Muscle layer of duodenum (tissue), 2 donors: ENCODE results near the gene ZNF783.
"Not testable (repeated sequence)": the region's sequence is repeated elsewhere in the genome, so short reads cannot be mapped to it uniquely, and the experiment has no call there.

ENCODE experiments used
- H3K27ac ChIP-seq: one replicate; pipeline ENCODE4 v1.7.0; 2013; ENCODE audit warnings: mild to moderate bottlenecking, low read length
- H3K27me3 ChIP-seq: one replicate; pipeline ENCODE4 v1.7.0; 2013; ENCODE audit warnings: low read depth, mild to moderate bottlenecking, control low read depth, low read length
- H3K36me3 ChIP-seq, 2 donors: one replicate each; pipeline ENCODE4 v1.7.0; 2013; ENCODE audit warnings: low read length in 2 of 2, control low read depth in 1 of 2, mild to moderate bottlenecking in 1 of 2; ENCODE audit not compliant: insufficient read depth in 2 of 2, control insufficient read depth in 1 of 2
- H3K4me1 ChIP-seq, 2 donors: one replicate each; pipeline ENCODE4 v1.7.0; 2013; ENCODE audit warnings: low read length in 2 of 2, mild to moderate bottlenecking in 2 of 2, control low read depth in 1 of 2, moderate library complexity in 1 of 2; ENCODE audit not compliant: insufficient read depth in 2 of 2, control insufficient read depth in 1 of 2
- H3K4me3 ChIP-seq, 2 donors: one replicate each; pipeline ENCODE4 v1.7.0; 2013; ENCODE audit warnings: low read length in 2 of 2, low read depth in 1 of 2, mild to moderate bottlenecking in 1 of 2
- H3K9me3 ChIP-seq, 2 donors: one replicate each; pipeline ENCODE4 v1.7.0; 2013; ENCODE audit warnings: low read length in 2 of 2, control low read depth in 1 of 2, mild to moderate bottlenecking in 1 of 2; ENCODE audit not compliant: control insufficient read depth in 1 of 2
- donor health status: healthy.

The ZNF783 gene

GRCh38 chr7:149307775-149308501 lies 45.9 kb downstream of the ZNF783 start:
- Histone ChIP-seq H3K4me1 (no peaks in the 10 kb centered on the region), H3K9me3 (no peaks in the 10 kb centered on the region), H3K36me3 (no peaks in the 10 kb centered on the region), H3K27me3 (no peaks in the 10 kb centered on the region), H3K27ac (no peak overlapping the region), H3K4me3 (no peak overlapping the region)

DNA sequence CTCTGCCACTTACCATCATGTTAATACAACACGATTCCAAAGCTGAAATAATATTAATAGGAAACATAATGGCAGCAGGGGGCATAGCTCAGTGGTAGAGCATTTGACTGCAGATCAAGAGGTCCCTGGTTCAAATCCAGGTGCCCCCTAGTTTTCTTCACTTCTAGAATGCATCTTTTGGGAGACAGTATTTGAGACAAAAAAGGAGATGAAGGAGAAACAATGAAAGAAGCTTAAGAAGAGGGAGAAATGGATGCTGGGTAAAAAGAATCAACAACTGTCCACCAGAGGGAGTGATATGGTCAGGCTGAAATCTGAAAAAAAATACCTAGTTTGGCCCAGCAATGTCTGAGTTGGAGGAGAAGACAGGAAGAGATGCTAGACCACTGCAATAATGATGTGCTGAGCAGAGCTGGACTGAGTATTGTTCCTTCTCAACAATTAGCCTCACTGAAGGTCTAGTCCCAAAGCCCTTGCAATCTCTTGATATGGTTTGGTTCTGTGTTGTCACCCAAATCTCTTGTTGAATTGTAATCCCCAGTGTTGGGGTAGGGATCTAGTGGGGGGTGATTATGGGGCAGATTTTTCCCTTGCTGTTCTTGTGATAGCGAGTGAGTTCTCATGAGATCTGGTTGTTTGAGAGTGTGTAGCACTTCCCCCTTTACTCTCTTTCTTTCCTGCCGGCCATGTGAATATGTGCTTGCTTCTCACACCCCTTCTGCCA lies 48.3 kb downstream of the ZNF783 start:
- Histone ChIP-seq H3K4me1 (no peaks in the 10 kb centered on the region), H3K27ac (no peak overlapping the region), H3K27me3 (no peaks in the 10 kb centered on the region), H3K36me3 (no peaks in the 10 kb centered on the region), H3K4me3 (no peak overlapping the region), H3K9me3 (no peaks in the 10 kb centered on the region)

DNA sequence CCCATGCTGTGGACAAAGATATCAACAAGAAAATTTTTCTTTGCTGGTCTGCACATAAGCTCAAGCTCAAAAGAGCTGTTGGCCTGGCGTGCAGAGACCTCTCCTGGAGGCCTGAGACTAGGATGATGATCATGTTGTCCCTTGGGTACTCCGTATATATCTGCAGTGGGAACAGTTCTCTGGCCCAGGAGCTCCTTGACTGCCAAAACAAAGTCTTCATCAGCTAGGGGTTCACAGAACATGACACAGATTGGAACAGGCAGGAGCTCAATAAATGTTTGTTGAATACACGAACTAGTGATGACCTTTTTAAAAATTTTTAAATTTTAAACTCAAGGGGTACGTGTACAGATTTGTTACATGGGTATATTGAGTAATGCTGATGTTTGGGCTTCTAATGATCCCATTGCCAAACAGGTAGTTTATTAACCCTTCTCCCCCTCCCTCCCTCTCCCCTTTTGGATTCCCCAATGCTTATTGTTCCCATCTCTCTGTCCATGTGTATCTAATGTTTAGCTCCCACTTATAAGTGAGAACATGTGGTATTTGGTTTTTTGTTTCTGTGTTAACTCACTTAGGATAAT lies 49.1 kb downstream of the ZNF783 start:
- no peaks in the 10 kb centered on the region for H3K4me1 ChIP-seq
- H3K27ac ChIP-seq, result no peak overlapping the region
- H3K36me3 ChIP-seq, result no peaks in the 10 kb centered on the region
- no peaks in the 10 kb centered on the region for H3K9me3 ChIP-seq
- no peaks in the 10 kb centered on the region for H3K27me3 ChIP-seq
- no peak overlapping the region for H3K4me3 ChIP-seq

DNA sequence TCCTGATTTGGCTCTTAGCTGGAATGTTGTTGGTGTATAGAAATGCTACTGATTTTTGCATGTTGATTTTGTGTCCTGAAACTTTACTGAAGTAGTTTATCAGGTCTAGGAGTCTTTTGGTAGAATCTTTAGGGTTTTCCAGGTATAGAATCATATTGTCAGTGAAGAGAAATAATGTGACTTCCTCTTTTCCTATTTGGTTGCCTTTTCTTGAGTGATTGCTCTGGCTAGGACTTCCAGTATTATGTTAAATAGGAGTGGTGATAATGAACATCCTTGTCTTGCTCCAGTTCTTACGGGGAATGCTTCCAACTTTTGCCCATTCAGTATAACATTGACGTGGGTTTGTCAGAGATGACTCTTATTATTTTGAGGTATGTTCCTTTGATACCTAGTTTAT lies 52.0 kb downstream of the ZNF783 start:
- H3K27me3 ChIP-seq, result no peaks in the 10 kb centered on the region
- H3K9me3 ChIP-seq, result no peaks in the 10 kb centered on the region
- H3K4me3 ChIP-seq, result no peak overlapping the region
- H3K27ac ChIP-seq, result no peak overlapping the region
- H3K36me3 ChIP-seq, result no peaks in the 10 kb centered on the region
- H3K4me1 ChIP-seq, result no peaks in the 10 kb centered on the region

GRCh38 chr7:149316606-149317005 lies 54.6 kb downstream of the ZNF783 start:
- H3K36me3 ChIP-seq, result no peaks in the 10 kb centered on the region
- peaks cover 0 to 4% of the 10 kb centered on the region in 2 donors for H3K4me1 ChIP-seq
- no peak overlapping the region for H3K27ac ChIP-seq
- no peaks in the 10 kb centered on the region for H3K9me3 ChIP-seq
- H3K4me3 ChIP-seq, result no peak overlapping the region
- H3K27me3 ChIP-seq, result no peaks in the 10 kb centered on the region

DNA sequence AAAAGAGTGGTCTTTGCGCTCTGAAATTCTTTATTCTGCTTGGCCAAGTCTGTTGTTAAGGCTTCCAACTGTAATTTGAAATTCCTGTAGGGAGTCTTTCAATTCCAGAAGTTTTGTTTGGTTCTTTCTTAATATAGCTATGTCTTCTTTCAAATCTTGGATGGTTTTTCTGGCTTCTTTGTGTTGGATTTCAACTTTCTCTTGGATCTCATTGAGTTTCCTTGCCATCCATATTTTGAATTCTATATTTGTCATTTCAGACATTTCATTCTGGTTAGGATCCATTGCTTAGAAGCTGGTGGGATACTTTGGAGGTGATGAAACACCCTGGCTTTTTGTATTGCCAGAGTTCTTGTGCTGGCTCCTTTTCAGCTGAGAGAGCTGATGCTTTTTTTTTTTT lies 55.5 kb downstream of the ZNF783 start:
- no peaks in the 10 kb centered on the region for H3K27me3 ChIP-seq
- no peaks in the 10 kb centered on the region for H3K9me3 ChIP-seq

DNA sequence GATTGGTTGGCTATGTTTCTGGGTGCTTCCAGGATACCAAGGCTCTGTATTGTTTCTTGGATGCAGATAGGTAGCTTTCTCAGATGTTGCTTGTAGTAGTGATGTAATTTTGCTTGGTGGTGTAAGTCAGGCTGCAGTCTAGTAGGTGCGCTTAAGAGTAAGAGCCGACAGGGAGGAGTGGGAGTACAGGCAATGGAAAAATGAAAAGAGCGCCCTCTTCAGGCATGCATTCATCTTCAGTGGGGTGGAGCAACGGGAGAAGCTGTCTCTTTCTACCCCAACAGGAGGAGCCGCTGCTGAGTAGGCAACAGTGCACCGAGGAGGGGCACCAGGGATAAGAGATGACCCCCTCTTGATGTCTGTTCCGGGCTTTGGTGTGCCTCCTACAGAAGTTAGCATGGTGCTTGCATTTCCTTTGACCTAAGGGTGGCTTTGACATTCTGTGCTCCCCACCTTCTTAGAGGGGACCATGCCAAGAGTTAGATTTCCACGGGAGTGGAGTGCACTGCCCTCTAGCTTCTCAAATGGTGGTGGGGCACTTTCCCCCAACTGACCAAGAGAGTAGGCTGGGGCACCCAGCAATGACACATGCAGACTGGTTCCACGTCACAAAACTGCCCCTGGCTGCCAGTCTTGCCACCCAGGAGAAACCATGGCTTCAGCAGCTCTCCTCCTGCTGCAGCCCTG lies 56.1 kb downstream of the ZNF783 start:
- Histone ChIP-seq H3K27me3 (no peaks in the 10 kb centered on the region), H3K4me3 (no peak overlapping the region), H3K4me1 (peaks cover 0 to 5% of the 10 kb centered on the region in 2 donors), H3K36me3 (no peaks in the 10 kb centered on the region), H3K27ac (no peak overlapping the region), H3K9me3 (no peaks in the 10 kb centered on the region)

More for the DNA sequence above, 55.5 kb downstream of the ZNF783 start:
- Histone ChIP-seq H3K4me3 (no peak overlapping the region), H3K36me3 (no peaks in the 10 kb centered on the region), H3K4me1 (peaks cover 0 to 5% of the 10 kb centered on the region in 2 donors), H3K27ac (no peak overlapping the region)

GRCh38 chr7:149319376-149319775 lies 57.4 kb downstream of the ZNF783 start:
- H3K9me3 ChIP-seq, result no peaks in the 10 kb centered on the region
- no peak overlapping the region for H3K4me3 ChIP-seq
- H3K36me3 ChIP-seq, result no peaks in the 10 kb centered on the region
- H3K4me1 ChIP-seq, result peaks cover 0 to 5% of the 10 kb centered on the region in 2 donors
- H3K27ac ChIP-seq, result no peak overlapping the region
- H3K27me3 ChIP-seq, result no peaks in the 10 kb centered on the region

GRCh38 chr7:149320313-149321124 lies 58.5 kb downstream of the ZNF783 start:
- H3K27me3 ChIP-seq, result no peaks in the 10 kb centered on the region
- H3K36me3 ChIP-seq, result no peaks in the 10 kb centered on the region
- H3K9me3 ChIP-seq, result no peaks in the 10 kb centered on the region
- peaks cover 0 to 5% of the 10 kb centered on the region in 2 donors for H3K4me1 ChIP-seq
- H3K27ac ChIP-seq, result no peak overlapping the region
- no peak overlapping the region for H3K4me3 ChIP-seq

GRCh38 chr7:149321125-149321905 lies 59.3 kb downstream of the ZNF783 start:
- not testable (repeated sequence) for H3K27me3 ChIP-seq, H3K9me3 ChIP-seq, H3K4me1 ChIP-seq, H3K27ac ChIP-seq, H3K36me3 ChIP-seq
- H3K4me3 ChIP-seq, result peak overlapping the region; percentile 37 to 53
